ENCODE data around the gene NFIA.

GRCh38 chr1:61102041-61102440 is 19.7 kb downstream of the NFIA start:
- TF ChIP-seq CTCF (conservative IDR thresholded peaks at IDR 0.05 in 1 of 2, IDR thresholded peaks at IDR 0.05 in 1 of 2; ENCODE audit: low read depth in 1 of 2, low read length in 2 of 2) (no peak), EZH2 (IDR thresholded peaks at IDR 0.05; ENCODE audit: low read length, missing control alignments) (no peak)

All from fibroblast of lung (primary cell).